ENCODE results near the gene FOXN3.

FOXN3 gene

GRCh38 chr14:89225607-89226006 lies 191.4 kb downstream of the FOXN3 start:
- H3K27me3 ChIP-seq, result no peaks in the 10 kb centered on the region
- H3K4me1 ChIP-seq, result peaks cover 0 to 60% (median 37%) of the 10 kb centered on the region in 4 donors
- H3K27ac ChIP-seq, result peak overlapping the region; percentile 67 to 69
- H3K36me3 ChIP-seq, result no peaks in the 10 kb centered on the region
- intact Hi-C loops (cut with DNase I; ENCODE audit: low total_unique reads), result no loop called here
- no peak overlapping the region for H3K4me3 ChIP-seq
- no peak for DNase-seq
- TF ChIP-seq, protein P1, sequence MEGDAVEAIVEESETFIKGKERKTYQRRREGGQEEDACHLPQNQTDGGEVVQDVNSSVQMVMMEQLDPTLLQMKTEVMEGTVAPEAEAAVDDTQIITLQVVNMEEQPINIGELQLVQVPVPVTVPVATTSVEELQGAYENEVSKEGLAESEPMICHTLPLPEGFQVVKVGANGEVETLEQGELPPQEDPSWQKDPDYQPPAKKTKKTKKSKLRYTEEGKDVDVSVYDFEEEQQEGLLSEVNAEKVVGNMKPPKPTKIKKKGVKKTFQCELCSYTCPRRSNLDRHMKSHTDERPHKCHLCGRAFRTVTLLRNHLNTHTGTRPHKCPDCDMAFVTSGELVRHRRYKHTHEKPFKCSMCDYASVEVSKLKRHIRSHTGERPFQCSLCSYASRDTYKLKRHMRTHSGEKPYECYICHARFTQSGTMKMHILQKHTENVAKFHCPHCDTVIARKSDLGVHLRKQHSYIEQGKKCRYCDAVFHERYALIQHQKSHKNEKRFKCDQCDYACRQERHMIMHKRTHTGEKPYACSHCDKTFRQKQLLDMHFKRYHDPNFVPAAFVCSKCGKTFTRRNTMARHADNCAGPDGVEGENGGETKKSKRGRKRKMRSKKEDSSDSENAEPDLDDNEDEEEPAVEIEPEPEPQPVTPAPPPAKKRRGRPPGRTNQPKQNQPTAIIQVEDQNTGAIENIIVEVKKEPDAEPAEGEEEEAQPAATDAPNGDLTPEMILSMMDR (IDR thresholded peaks at IDR 0.05), result no peak
- H3K9me3 ChIP-seq, result no peaks in the 10 kb centered on the region

DNA sequence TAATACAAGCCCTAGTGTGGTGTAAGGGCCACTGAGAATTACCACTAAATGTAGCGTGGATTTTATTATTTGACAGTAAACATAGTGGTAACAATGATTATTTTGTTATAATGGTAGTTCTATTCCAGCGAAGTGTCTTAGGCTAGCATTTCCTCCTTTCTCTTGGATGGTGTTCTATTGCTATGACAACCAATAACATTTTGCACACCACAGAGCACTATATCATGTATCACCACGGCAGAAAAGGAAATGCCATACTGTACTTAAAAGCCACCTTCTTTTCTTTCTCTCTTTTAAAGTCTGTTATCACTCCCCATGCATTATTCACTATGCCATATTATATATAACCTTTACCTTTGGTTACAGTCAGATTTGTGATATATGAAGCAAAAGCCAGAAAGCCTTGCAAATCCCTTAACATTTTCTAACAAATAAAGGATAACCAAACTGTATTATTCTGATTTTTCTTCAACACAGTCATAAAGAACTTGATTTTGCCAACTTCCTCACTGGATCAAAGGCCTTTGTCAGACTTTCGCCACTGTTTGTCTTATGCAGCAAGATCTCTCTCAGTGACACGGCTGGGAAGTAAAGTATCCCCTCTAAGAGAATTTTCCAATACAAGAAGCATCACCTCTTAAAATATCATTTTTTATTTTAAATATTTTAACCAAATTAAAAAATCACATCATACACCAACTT lies 195.8 kb downstream of the FOXN3 start:
- H3K27ac ChIP-seq, result no peak overlapping the region
- TF ChIP-seq, protein P1 (IDR thresholded peaks at IDR 0.05), result no peak
- peaks cover 0 to 8% (median 0%) of the 10 kb centered on the region in 3 donors for H3K36me3 ChIP-seq
- no peaks in the 10 kb centered on the region for H3K9me3 ChIP-seq
- no peak overlapping the region for H3K4me3 ChIP-seq
- intact Hi-C loops (cut with DNase I; ENCODE audit: low total_unique reads), result no loop called here
- DNase-seq, result no peak
- peaks cover 0 to 37% (median 18%) of the 10 kb centered on the region in 4 donors for H3K4me1 ChIP-seq
- H3K27me3 ChIP-seq, result no peaks in the 10 kb centered on the region

DNA sequence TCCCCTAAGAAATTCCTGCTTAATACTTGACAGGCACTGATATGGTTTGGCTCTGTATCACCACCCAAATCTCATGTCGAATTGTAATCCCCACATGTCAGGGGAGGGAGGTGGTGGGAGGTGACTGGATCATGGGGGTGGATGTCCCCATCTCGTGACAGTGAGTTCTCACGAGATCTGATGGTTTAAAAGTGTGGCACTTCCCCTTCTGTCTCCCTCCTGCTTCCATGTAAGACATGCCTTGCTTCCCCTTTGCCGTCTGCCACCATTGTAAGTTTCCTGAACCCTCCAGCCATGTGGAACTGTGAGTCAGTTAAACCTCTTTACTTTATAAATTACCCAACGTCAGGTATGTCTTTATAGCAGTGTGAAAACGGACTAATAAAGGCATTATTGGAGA lies 198.0 kb downstream of the FOXN3 start:
- Histone ChIP-seq H3K27ac (no peak overlapping the region), H3K36me3 (peaks cover 0 to 8% (median 0%) of the 10 kb centered on the region in 3 donors), H3K9me3 (no peaks in the 10 kb centered on the region), H3K4me3 (no peak overlapping the region), H3K4me1 (peaks cover 0 to 49% (median 33%) of the 10 kb centered on the region in 4 donors), H3K27me3 (no peaks in the 10 kb centered on the region)
- TF ChIP-seq, protein P1 (IDR thresholded peaks at IDR 0.05), result no peak
- intact Hi-C loops (cut with DNase I; ENCODE audit: low total_unique reads), result no loop called here
- no peak for DNase-seq

DNA sequence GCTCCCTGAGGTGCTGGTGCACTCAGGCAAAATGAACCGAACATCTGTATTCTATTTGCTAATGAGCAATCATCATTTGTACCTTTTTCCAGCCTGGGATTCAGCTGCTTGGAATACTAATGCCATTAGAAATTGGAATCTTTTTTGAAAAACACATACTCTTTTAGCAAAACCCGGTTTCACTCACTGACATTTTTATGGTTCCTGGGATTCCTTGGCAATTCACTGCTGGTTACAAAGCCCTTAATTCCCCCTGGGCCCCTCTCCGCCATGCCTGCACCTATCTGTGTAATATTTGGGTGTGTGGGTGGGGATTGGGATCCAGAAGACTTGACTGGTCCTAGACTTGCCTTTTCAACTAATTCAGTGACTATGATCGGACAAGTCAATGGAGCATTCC lies 199.1 kb downstream of the FOXN3 start:
- H3K27ac ChIP-seq, result peak overlapping the region in 1 of 2 donors; percentile 9
- peaks cover 0 to 57% (median 35%) of the 10 kb centered on the region in 4 donors for H3K4me1 ChIP-seq
- H3K27me3 ChIP-seq, result no peaks in the 10 kb centered on the region
- no peak for DNase-seq
- H3K36me3 ChIP-seq, result peaks cover 0 to 8% (median 0%) of the 10 kb centered on the region in 3 donors
- intact Hi-C loops (cut with DNase I; ENCODE audit: low total_unique reads), result no loop called here
- TF ChIP-seq, protein P1 (IDR thresholded peaks at IDR 0.05), result no peak
- no peak overlapping the region for H3K4me3 ChIP-seq
- H3K9me3 ChIP-seq, result no peaks in the 10 kb centered on the region

DNA sequence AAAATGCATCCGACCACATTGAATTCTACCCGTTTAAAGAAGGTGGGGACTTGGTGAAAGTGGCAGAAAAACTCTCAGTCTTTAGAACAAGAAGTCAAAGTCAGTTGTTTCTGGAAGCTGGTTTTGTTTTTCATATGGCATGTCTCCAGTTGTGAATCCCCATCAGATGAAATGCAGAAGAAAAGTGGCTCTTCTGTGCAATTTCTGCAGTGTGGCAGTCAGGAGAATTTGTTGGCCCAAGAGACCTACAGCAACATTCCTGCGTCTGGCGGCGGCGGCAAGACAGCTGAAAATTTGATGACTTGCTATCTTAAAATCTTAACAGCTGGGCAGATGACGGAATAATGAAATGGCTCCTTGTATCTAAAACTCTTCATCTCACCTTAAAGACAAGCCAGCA lies 201.5 kb downstream of the FOXN3 start:
- intact Hi-C loops (cut with DNase I; ENCODE audit: low total_unique reads), result no loop called here
- H3K27ac ChIP-seq, result peak overlapping the region; percentile 62 to 65
- H3K9me3 ChIP-seq, result no peaks in the 10 kb centered on the region
- DNase-seq, result no peak
- peaks cover 0 to 8% (median 0%) of the 10 kb centered on the region in 3 donors for H3K36me3 ChIP-seq
- no peak overlapping the region for H3K4me3 ChIP-seq
- no peaks in the 10 kb centered on the region for H3K27me3 ChIP-seq
- H3K4me1 ChIP-seq, result peaks cover 0 to 47% (median 30%) of the 10 kb centered on the region in 4 donors
- TF ChIP-seq, protein P1 (IDR thresholded peaks at IDR 0.05), result no peak
